Motor neuron (in vitro differentiated cells): ENCODE measurements around the gene DSG2. TPM values are rescaled to one million over a fixed set of nuclear protein-coding genes. Genes with fewer than 3 reads are reported as not detected.
"Not testable (repeated sequence)": the region's sequence is repeated elsewhere in the genome, so short reads cannot be mapped to it uniquely, and the experiment has no call there.

Source experiments
- ATAC-seq, 8 experiments: fragments of 200-7000 bp; cut with Tn5 transposase; replicated peaks in 6 of 8; 2 replicates each; pipeline ENCODE4 v1.8.0; 2021; ENCODE audit warnings: mild to moderate bottlenecking in 8 of 8, moderate library complexity in 8 of 8
- H3K27ac ChIP-seq, 2 donors: fragments of 250-450 bp; sonication (Bioruptor Pico); 2 replicates each; pipeline ENCODE4 v1.9.0; 2021; ENCODE audit warnings: antibody characterized with exemption in 2 of 2, mild to moderate bottlenecking in 2 of 2, moderate library complexity in 1 of 2
- H3K4me1 ChIP-seq, 2 donors: fragments of 250-450 bp; sonication (Bioruptor Pico); replicated peaks in 1 of 2; 2 replicates each; pipeline ENCODE4 v1.6.1; 2021; ENCODE audit warnings: antibody characterized with exemption in 2 of 2, mild to moderate bottlenecking in 2 of 2, moderate library complexity in 1 of 2
- H3K4me3 ChIP-seq, 5 donors: fragments of 250-450 bp; sonication (Bioruptor Pico); 2 replicates each; pipeline ENCODE4 v1.9.0; 2021; ENCODE audit warnings: antibody characterized with exemption in 5 of 5, mild to moderate bottlenecking in 5 of 5, moderate library complexity in 4 of 5
- WGBS, 10 experiments: fragments of 450-650 bp; shearing (Covaris generic); methylation state at CpG; one replicate each; pipeline ENCODE4 v1.0.0; 2022; 5-methylcytosine and 5-hydroxymethylcytosine counted together
- in situ Hi-C, 9 experiments: fragments of 400-800 bp; cut with MboI; loops; one replicate each; pipeline ENCODE4 v1.15.0; 2021; ENCODE audit warnings: low sequenced_read_pairs in 9 of 9, low pct_unique_long_range_greater_than_20kb in 2 of 9; ENCODE audit not compliant: unreplicated experiment in 9 of 9
- total RNA-seq, 8 experiments: library from RNA; unstranded; fragments of 300-600 nt; gene quantifications; 2 replicates each; pipeline versions ENCODE4 v1.2.3 to v1.2.4, GENCODE V29; 2022

DSG2 gene
- total RNA-seq, 8 experiments from 2014 or later, result 0.13 to 21.5 (median 5.8) TPM

- WGBS, 10 experiments, result 20 to 100% (median 78%) methylated on average over 1 to 5 of the region's 5 CpGs; no CpG with 5 or more reads in 1 of the 10 experiments
- in situ Hi-C loops, result no loop called here
- peak in 1 of 8 experiments; percentile 26 for ATAC-seq
Observed at GRCh38 chr18:31506024-31506742, 8.2 kb downstream of the DSG2 start.

GRCh38 chr18:31507124-31507523 is 9.1 kb downstream of the DSG2 start:
- H3K4me1 ChIP-seq, in situ Hi-C loops, H3K4me3 ChIP-seq, ATAC-seq, H3K27ac ChIP-seq: not testable (repeated sequence)
- 0 to 100% (median 17%) methylated on average over 1 of the region's 2 CpGs; no CpG with 5 or more reads in 5 of the 10 experiments for WGBS, 10 experiments

More at GRCh38 chr18:31506024-31506742, 8.2 kb downstream of the DSG2 start:
- no peaks in the 10 kb centered on the region for H3K4me1 ChIP-seq
- no peak overlapping the region for H3K27ac ChIP-seq
- no peak overlapping the region for H3K4me3 ChIP-seq

- no peaks in the 10 kb centered on the region for H3K4me1 ChIP-seq
- ATAC-seq, result no peak
- H3K27ac ChIP-seq, result no peak overlapping the region
- 0 to 100% (median 83%) methylated on average over 1 of the region's 1 CpG; no CpG with 5 or more reads in 3 of the 10 experiments for WGBS, 10 experiments
- in situ Hi-C loops, result no loop called here
- H3K4me3 ChIP-seq, result no peak overlapping the region
Observed at GRCh38 chr18:31508781-31509180, 10.8 kb downstream of the DSG2 start.

DNA sequence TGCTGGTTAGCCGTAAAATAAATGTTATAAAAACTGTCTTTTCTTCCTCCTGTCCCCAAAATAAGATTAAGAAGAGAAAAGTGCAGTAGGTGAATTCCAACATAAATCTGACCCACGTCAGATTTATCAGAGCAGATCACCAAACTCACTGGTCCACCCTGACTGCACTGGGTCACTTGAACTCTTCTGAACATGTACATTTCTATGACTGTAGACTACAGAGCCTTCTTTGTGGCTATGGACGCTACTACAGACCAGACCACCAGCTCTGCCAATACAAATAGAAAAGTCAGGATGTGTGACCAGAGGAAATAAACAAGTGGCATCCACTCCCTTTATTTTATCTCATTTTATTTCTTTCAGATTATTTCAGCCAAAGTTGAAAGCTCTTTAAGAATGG is 11.6 kb downstream of the DSG2 start:
- H3K4me3 ChIP-seq, result no peak overlapping the region
- in situ Hi-C loops, result no loop called here
- no peak overlapping the region for H3K27ac ChIP-seq
- no peaks in the 10 kb centered on the region for H3K4me1 ChIP-seq
- 0 to 100% (median 91%) methylated on average over 1 to 3 of the region's 3 CpGs for WGBS, 10 experiments
- ATAC-seq, result no peak

- Histone ChIP-seq H3K4me1 (no peaks in the 10 kb centered on the region), H3K27ac (no peak overlapping the region), H3K4me3 (no peak overlapping the region)
- no peak for ATAC-seq
- in situ Hi-C loops, result no loop called here
Observed at GRCh38 chr18:31510319-31510718, 12.3 kb downstream of the DSG2 start.

DNA sequence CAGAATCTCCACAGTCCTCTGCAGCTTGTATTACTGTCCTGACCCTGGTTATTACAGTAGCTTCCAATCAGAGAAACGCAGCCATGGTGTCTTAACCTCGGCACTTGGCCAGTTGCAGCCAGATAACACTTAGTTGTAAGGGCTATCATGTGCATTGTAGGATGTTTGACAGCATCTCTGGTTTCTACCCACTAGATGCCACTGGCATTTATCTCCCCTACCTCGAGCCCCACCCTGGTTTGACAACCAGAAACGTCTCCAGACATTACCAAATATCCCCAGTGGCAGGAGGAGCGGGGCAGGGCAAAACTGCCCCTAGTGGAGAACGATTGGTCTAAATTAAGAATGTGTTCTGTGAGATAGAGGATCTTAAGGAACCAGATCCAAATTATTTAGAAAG is 13.1 kb downstream of the DSG2 start:
- Histone ChIP-seq H3K27ac (no peak overlapping the region), H3K4me1 (no peaks in the 10 kb centered on the region), H3K4me3 (no peak overlapping the region)
- in situ Hi-C loops, result no loop called here
- peak in 1 of 8 experiments; percentile 49 for ATAC-seq
- 3 to 100% (median 76%) methylated on average over 2 to 5 of the region's 6 CpGs; no CpG with 5 or more reads in 4 of the 10 experiments for WGBS, 10 experiments

DNA sequence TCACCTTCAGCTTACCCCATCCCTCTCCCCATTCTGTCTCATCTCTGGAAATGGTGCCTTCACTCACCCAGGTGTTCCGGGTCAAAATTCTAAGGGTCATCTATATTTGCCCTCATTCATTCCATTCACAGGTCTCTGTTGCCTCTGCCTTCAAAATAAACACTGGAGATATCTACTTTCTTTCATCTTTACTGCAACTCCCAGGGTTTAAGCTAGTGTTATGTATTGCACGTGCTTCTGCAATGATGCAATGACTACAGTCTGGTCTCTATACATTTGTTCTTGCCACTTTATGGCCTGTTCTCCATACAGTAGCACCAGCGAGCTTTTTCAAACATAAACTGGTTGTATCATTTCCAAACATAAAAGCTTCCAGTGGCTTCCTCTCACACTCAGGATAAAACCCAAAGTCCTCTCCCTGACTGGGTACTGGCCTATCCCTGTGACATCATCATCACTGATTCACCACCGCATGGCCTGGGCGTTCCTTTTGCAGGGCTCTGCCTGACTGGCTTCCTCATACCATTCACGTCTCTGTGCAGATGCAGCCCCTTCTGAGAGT is 14.3 kb downstream of the DSG2 start:
- Histone ChIP-seq H3K4me1 (no peaks in the 10 kb centered on the region), H3K27ac (no peak overlapping the region), H3K4me3 (no peak overlapping the region)
- 40 to 100% (median 66%) methylated on average over 1 to 6 of the region's 6 CpGs; no CpG with 5 or more reads in 2 of the 10 experiments for WGBS, 10 experiments
- in situ Hi-C loops, result no loop called here
- ATAC-seq, result peak; percentile 67 to 100 (median 88)

GRCh38 chr18:31513189-31513935 is 15.4 kb downstream of the DSG2 start:
- no peaks in the 10 kb centered on the region for H3K4me1 ChIP-seq
- ATAC-seq, result peak in 3 of 8 experiments; percentile 16 to 78 (median 73)
- no peak overlapping the region for H3K4me3 ChIP-seq
- WGBS, 10 experiments, result 9 to 94% (median 69%) methylated on average over 1 to 4 of the region's 4 CpGs
- H3K27ac ChIP-seq, result no peak overlapping the region
- in situ Hi-C loops, result no loop called here

DNA sequence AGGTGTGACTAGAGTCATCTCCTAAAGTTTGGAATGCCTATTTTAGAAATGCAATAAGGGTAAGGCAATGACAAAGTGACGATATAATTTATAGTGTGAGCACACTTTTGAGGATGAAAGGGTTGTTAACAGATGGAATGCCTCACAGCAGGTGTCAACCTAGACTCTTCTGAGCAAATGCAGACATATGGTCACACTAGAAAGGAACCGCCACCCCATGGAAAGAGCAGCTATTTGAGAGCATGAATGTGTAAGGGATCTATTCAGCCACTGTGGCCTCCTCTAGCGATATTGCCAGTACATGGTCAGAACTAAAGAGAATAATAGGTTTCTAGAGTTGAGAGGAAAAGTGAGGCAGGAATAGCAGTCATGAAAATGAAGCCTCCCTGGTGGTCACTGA is 18.5 kb downstream of the DSG2 start:
- H3K4me3 ChIP-seq, result no peak overlapping the region
- no peaks in the 10 kb centered on the region for H3K4me1 ChIP-seq
- H3K27ac ChIP-seq, result no peak overlapping the region
- WGBS, 10 experiments, result 0 to 100% (median 36%) methylated on average over 1 to 3 of the region's 3 CpGs; no CpG with 5 or more reads in 1 of the 10 experiments
- in situ Hi-C loops, result no loop called here
- ATAC-seq, result no peak

DNA sequence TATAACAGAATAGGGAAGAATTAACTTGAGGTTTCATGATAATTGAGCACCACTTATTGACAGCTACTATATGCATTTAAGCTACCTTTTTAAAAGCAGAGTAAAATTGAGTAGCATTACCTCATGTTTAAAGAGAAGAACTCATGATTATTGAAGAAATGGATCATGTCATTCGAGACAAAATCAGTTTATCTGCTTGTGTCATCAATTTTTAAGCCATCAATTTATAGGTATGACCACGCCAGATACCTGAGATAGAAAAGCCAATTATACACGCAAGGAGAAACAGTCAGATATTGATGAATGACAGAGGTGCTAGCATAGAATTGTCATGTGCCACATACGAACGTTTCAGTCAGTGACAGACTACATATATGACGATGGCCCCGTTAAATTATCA is 28.4 kb downstream of the DSG2 start:
- WGBS, 10 experiments, result 2 to 99% (median 88%) methylated on average over 6 to 7 of the region's 7 CpGs
- no peak overlapping the region for H3K4me3 ChIP-seq
- ATAC-seq, result no peak
- in situ Hi-C loops, result no loop called here
- H3K4me1 ChIP-seq, result no peaks in the 10 kb centered on the region
- H3K27ac ChIP-seq, result no peak overlapping the region

- in situ Hi-C loops, result no loop called here
- no peak overlapping the region for H3K27ac ChIP-seq
- H3K4me1 ChIP-seq, result no peaks in the 10 kb centered on the region
- no peak for ATAC-seq
- no peak overlapping the region for H3K4me3 ChIP-seq
- 0 to 100% (median 94%) methylated on average over 1 of the region's 1 CpG; no CpG with 5 or more reads in 6 of the 10 experiments for WGBS, 10 experiments
Observed at GRCh38 chr18:31533236-31533635, 35.3 kb downstream of the DSG2 start.

DNA sequence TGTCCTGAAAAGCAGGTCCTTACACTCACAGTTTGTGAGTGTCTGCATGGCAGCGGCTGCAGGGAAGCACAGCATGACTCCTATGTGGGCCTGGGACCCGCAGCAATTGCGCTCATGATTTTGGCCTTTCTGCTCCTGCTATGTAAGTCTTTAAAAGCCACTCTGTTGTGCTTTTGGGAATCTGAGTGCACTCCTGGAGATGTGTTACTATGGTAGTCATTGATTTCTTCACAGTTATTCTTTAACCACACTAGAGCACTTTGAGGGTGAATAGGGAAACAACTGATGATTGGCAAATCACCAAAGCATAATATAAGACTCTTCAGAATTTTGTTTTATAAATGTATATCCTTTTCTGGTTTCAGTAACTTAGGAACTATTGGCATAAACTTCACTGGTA is 40.9 kb downstream of the DSG2 start:
- no peak overlapping the region for H3K27ac ChIP-seq
- in situ Hi-C loops, result no loop called here
- 49 to 90% (median 72%) methylated on average over 1 to 3 of the region's 3 CpGs; no CpG with 5 or more reads in 6 of the 10 experiments for WGBS, 10 experiments

DNA sequence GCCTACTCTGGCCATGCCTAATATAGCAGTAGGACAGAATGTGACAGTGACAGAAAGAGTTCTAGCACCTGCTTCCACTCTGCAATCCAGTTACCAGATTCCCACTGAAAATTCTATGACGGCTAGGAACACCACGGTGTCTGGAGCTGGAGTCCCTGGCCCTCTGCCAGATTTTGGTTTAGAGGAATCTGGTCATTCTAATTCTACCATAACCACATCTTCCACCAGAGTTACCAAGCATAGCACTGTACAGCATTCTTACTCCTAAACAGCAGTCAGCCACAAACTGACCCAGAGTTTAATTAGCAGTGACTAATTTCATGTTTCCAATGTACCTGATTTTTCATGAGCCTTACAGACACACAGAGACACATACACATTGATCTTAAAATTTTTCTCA is 48.5 kb downstream of the DSG2 start:
- ATAC-seq, result no peak
- Histone ChIP-seq H3K4me1 (no peaks in the 10 kb centered on the region), H3K4me3 (no peak overlapping the region), H3K27ac (no peak overlapping the region)
- 86 to 100% (median 100%) methylated on average over 1 to 2 of the region's 2 CpGs; no CpG with 5 or more reads in 7 of the 10 experiments for WGBS, 10 experiments
- in situ Hi-C loops, result no loop called here

More for the DNA sequence above, 40.9 kb downstream of the DSG2 start:
- Histone ChIP-seq H3K4me1 (no peaks in the 10 kb centered on the region), H3K4me3 (no peak overlapping the region)
- ATAC-seq, result no peak
